Common myeloid progenitor, CD34-positive (primary cell): Measurements from ENCODE around the gene SMPD3.

ENCODE experiments used
- CTCF ChIA-PET: fragments of 350-600 bp; sonication (Branson Sonifier 250); formaldehyde crosslinking; loops from one replicate; lab custom pipeline; 2021; ENCODE audit warnings: antibody characterized with exemption; lab: Charles Lee
- POLR2A ChIA-PET: fragments of 350-600 bp; sonication (Branson Sonifier 250); formaldehyde crosslinking; loops from one replicate; lab custom pipeline; 2021; ENCODE audit warnings: antibody characterized with exemption; lab: Charles Lee
- DNase-seq, 3 donors: peaks; one replicate each; pipeline versions ENCODE4 v3.0.0 to v3.0.0-alpha.2; 2013
- H3K27ac ChIP-seq, 2 experiments: 1 replicate in 1 of 2; 2 replicates in 1 of 2; pipeline ENCODE4 v1.7.0; 2013; ENCODE audit warnings: inconsistent platforms in 2 of 2, low read length in 2 of 2, mild to moderate bottlenecking in 2 of 2, low read depth in 1 of 2, moderate library complexity in 1 of 2; ENCODE audit not compliant: severe bottlenecking in 2 of 2, insufficient read depth in 1 of 2, poor library complexity in 1 of 2
- H3K27me3 ChIP-seq, 5 experiments: replicated peaks in 2 of 5; 1 replicate in 3 of 5; 2 replicates in 2 of 5; pipeline versions ENCODE4 v1.6.1 to v1.7.0; 2013; ENCODE audit warnings: low read length in 4 of 5, mild to moderate bottlenecking in 2 of 5, moderate library complexity in 2 of 5, inconsistent platforms in 1 of 5; ENCODE audit not compliant: insufficient read depth in 5 of 5, control insufficient read depth in 4 of 5
- H3K36me3 ChIP-seq, 4 experiments: 1 replicate in 2 of 4; 2 replicates in 2 of 4; pipeline versions ENCODE4 v1.6.1 to v1.7.0; 2013; ENCODE audit warnings: low read length in 3 of 4, control low read depth in 1 of 4, mild to moderate bottlenecking in 1 of 4; ENCODE audit not compliant: control insufficient read depth in 4 of 4, insufficient read depth in 4 of 4
- H3K4me1 ChIP-seq, 4 experiments: 1 replicate in 3 of 4; 2 replicates in 1 of 4; pipeline versions ENCODE4 v1.6.1 to v1.7.1; 2013; ENCODE audit warnings: low read length in 3 of 4, mild to moderate bottlenecking in 3 of 4, control low read depth in 1 of 4, inconsistent platforms in 1 of 4, moderate library complexity in 1 of 4; ENCODE audit not compliant: control insufficient read depth in 4 of 4, insufficient read depth in 4 of 4; ENCODE audit errors: control extremely low read depth in 1 of 4
- H3K4me3 ChIP-seq, 7 experiments: 1 replicate in 4 of 7; 2 replicates in 3 of 7; pipeline versions ENCODE4 v1.5.1 to v1.7.0; 2013; ENCODE audit warnings: mild to moderate bottlenecking in 7 of 7, low read length in 6 of 7, moderate library complexity in 6 of 7, inconsistent platforms in 2 of 7, low read depth in 2 of 7, control low read depth in 1 of 7; ENCODE audit not compliant: insufficient read depth in 4 of 7, control insufficient read depth in 1 of 7; ENCODE audit errors: extremely low read depth in 1 of 7
- H3K9me3 ChIP-seq, 5 experiments: 1 replicate in 4 of 5; 2 replicates in 1 of 5; pipeline versions ENCODE4 v1.6.1 to v1.7.1; 2013; ENCODE audit warnings: low read length in 4 of 5, mild to moderate bottlenecking in 2 of 5, inconsistent platforms in 1 of 5, low read depth in 1 of 5, moderate library complexity in 1 of 5; ENCODE audit not compliant: control insufficient read depth in 4 of 5, insufficient read depth in 2 of 5; ENCODE audit errors: control extremely low read depth in 1 of 5
- WGBS: methylation state at CpG from one replicate; pipeline ENCODE4 v1.1.5; 2013; ENCODE audit not compliant: insufficient coverage; 5-methylcytosine and 5-hydroxymethylcytosine counted together

SMPD3 gene

DNA sequence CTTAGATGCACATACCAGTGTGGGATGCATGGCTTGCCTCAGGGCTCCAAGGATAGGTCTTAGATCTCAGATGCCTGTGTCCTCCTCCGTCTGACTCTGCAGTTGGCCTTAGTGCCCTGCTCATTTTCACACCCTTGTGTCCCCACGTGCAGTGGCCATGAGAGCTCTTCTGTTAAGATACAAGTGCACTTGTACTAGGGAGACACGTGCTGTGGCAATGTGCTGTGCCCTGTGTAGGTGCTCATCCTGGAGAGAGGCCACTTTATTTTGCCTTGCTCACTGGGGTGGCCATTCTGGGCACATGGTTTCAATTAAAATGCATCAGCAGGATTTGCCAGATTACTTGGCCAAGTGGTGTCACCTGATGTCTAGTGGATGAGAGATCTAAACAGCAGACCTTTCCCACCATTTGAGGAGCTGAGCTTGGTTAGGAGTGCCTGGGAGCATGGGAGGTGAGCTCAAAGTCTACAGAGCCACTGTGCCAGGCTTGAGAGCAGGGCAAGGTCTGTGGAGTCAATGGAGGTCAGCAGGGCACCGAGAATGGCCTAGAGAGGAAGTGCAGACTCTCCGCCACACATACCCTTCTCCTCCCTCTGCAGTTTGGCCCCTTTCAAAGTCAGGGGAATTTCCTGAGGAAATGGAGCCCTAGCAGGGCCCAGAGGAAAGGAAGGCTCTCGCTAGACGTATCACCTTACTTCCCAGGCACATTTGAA is 25.2 kb upstream of the SMPD3 start:
- Histone ChIP-seq H3K9me3 (peaks cover 0 to 4% (median 0%) of the 10 kb centered on the region in 5 experiments), H3K27me3 (no peaks in the 10 kb centered on the region), H3K36me3 (no peaks in the 10 kb centered on the region), H3K27ac (no peak overlapping the region), H3K4me1 (peaks cover 17 to 55% (median 38%) of the 10 kb centered on the region in 4 experiments), H3K4me3 (no peak overlapping the region)
- POLR2A ChIA-PET: no interaction called here
- CTCF ChIA-PET: interaction anchor here (1.0 to 5.9 kb wide), 3 partner anchors 10 to 30 kb away, joined by 3 to 41 read pairs (median 4); no protein-coding TSS in a partner anchor
- peak in 1 of 3 donors; percentile 9 for DNase-seq
- 70% methylated on average over 5 of the region's 7 CpGs for WGBS

DNA sequence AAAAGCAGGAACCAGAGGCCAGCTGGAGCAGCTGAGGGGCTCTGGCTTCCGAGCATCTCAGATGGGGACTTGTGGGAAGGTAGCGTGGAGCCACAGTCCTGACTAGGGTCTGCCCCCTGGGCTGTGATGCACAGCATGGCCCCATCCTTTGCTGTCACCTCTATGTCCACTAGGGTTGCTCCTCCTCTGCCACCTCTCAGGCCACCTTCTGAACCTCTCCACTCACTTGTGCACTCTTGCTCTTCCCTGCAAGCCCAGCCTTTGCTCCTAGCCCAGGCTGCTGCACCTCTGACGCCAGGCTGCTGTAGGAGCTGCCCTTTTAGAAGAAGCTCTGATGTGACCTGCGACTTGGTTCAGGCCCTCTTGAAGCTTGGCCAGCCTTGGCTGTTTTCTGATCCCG is 24.3 kb upstream of the SMPD3 start:
- DNase-seq: no peak
- ChIA-PET CTCF (interaction anchor here (1.6 to 5.9 kb wide), 3 partner anchors 9 to 29 kb away, joined by 3 to 41 read pairs (median 4); no protein-coding TSS in a partner anchor), POLR2A (no interaction called here)
- H3K27ac ChIP-seq: no peak overlapping the region
- 97% methylated on average over 5 of the region's 5 CpGs for WGBS
- no peak overlapping the region for H3K4me3 ChIP-seq
- no peaks in the 10 kb centered on the region for H3K36me3 ChIP-seq
- H3K27me3 ChIP-seq: no peaks in the 10 kb centered on the region
- peaks cover 0 to 4% (median 0%) of the 10 kb centered on the region in 5 experiments for H3K9me3 ChIP-seq
- H3K4me1 ChIP-seq: peaks cover 17 to 64% (median 43%) of the 10 kb centered on the region in 4 experiments

DNA sequence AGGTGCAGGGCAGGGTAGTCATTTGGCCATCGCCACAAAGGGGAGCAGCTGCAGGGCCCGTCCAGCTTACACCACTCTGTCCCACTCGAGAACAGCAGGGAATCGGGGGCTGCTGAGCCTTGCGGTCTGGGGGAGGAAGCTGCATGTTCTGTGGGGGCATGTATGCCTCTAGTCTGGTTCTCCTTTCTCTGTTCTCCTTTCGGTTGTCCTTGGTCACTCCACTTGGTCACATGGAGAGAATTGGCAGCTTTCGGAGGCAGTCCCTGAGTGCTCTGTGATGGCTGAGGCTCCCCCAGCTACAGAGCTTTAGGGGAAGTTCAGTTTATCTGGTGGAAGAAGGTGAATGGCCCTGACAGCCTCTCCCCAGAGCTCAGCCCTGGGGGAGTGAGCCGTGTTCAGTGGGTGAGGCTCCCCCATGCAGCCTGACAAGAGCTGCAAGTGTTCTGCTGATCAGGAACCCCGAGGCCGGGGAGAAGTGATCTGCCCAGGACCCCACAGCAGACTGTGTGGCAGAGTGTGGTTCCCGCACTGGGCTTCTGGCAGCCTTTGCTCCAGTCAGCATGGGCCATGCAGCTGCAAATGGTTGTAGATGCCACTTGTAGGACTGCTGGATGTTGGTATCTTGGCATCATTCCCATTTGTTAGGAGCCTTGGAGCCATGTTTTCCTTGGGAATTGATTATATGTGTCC is 22.3 kb upstream of the SMPD3 start:
- peaks cover 0 to 2% (median 0%) of the 10 kb centered on the region in 5 experiments for H3K9me3 ChIP-seq
- no peaks in the 10 kb centered on the region for H3K36me3 ChIP-seq
- DNase-seq: peak; percentile 75 to 98 (median 96)
- peak overlapping the region in 6 of 7 experiments; percentile 44 to 74 (median 54) for H3K4me3 ChIP-seq
- ChIA-PET POLR2A (no interaction called here), CTCF (interaction anchor here (0.5 to 5.9 kb wide), 15 partner anchors 7 to 228 kb away, joined by 3 to 41 read pairs (median 3); partner anchors contain the start of gene SMPD3)
- WGBS: 2% methylated on average over 6 of the region's 11 CpGs
- peak overlapping the region in 1 of 2 experiments; percentile 51 for H3K27ac ChIP-seq
- no peaks in the 10 kb centered on the region for H3K27me3 ChIP-seq
- H3K4me1 ChIP-seq: peaks cover 17 to 77% (median 43%) of the 10 kb centered on the region in 4 experiments

DNA sequence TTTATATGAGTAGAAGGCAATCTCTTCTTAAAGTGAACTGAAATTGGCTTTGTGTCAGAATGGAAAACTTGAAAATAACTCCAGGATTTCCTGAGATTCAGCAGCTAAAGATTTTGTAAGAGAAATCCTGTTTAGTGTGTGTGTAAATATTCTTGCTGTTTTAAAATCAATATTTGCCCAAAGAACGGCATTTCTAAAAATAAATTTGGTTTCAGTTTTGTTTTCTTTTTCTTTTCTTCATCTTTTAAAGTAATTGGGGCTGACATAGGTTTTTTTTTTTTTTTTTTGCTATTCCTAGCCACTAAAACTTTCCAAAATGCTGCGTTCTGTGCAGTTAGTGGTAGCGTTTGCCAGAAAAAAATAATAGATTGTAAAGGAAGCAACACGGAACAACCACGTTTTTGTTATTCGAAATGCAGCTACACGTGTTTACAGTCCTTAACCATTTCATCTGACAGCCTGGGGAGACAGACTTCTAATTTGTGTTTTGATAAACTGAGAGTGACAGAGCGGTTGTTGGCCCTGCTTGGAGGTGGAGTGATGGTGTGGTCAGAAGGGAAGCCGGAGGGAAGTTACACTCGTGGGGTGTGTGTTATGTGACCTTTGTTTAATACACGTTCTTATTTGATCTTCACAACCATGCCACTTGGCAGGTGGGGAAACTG is 21.6 kb upstream of the SMPD3 start:
- DNase-seq: peak in 2 of 3 donors; percentile 24 to 58
- H3K4me1 ChIP-seq: peaks cover 17 to 77% (median 43%) of the 10 kb centered on the region in 4 experiments
- H3K4me3 ChIP-seq: peak overlapping the region in 6 of 7 experiments; percentile 44 to 74 (median 54)
- POLR2A ChIA-PET: no interaction called here
- no peaks in the 10 kb centered on the region for H3K27me3 ChIP-seq
- H3K27ac ChIP-seq: peak overlapping the region in 1 of 2 experiments; percentile 51
- CTCF ChIA-PET: interaction anchor here (0.7 to 5.9 kb wide), 12 partner anchors 11 to 113 kb away, joined by 3 to 41 read pairs (median 4); partner anchors contain the start of gene SMPD3
- H3K36me3 ChIP-seq: no peaks in the 10 kb centered on the region
- 0% methylated on average over 7 of the region's 11 CpGs for WGBS
- H3K9me3 ChIP-seq: no peaks in the 10 kb centered on the region

DNA sequence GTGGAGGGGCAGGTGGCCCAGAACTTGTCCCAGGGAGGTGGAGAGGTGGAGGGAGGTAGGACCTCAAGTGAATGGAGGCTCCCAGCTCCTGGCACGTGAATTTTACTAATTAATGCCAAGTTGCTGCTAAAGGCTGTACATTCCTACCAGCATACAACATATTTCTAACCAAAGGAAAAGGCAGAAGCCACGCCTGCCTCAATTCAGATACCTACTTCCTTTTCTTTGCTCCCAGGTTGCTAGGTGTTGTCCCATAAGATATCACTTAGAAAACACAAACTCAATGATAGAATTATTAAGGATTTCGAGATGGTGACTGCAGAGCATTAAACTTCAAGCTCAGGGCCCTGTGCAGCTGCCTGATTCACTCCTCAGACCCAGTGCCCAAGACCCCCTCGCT is 20.5 kb upstream of the SMPD3 start:
- Histone ChIP-seq H3K36me3 (no peaks in the 10 kb centered on the region), H3K27me3 (no peaks in the 10 kb centered on the region), H3K4me3 (no peak overlapping the region), H3K27ac (no peak overlapping the region), H3K4me1 (peaks cover 17 to 72% (median 38%) of the 10 kb centered on the region in 4 experiments), H3K9me3 (peaks cover 0 to 3% (median 0%) of the 10 kb centered on the region in 5 experiments)
- ChIA-PET POLR2A (no interaction called here), CTCF (interaction anchor here (1.5 to 5.9 kb wide), 4 partner anchors 13 to 42 kb away, joined by 4 to 41 read pairs (median 17); no protein-coding TSS in a partner anchor)
- no peak for DNase-seq
- WGBS: 69% methylated on average over 2 of the region's 4 CpGs

DNA sequence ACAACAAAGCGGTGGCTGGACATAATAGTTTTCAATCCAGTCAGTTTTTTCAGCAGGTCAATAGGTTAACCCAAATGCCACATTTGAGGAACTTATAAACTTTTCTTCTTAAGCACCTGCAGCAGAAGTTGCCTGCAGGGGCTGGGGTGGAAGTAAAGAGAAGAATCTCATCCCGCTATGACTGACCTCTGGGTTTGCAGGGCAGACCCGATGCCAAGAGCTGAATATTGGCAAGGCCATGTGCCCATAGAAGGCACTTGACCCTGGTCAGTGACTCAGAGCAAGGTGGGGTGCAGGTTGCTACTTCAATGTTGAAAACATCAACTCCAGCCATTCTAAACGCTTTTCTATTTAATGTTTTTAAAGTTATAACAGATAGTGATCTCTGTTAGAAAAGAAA is 17.9 kb upstream of the SMPD3 start:
- Histone ChIP-seq H3K9me3 (peaks cover 0 to 12% (median 2%) of the 10 kb centered on the region in 5 experiments), H3K27me3 (no peaks in the 10 kb centered on the region)

More for the DNA sequence above, 17.9 kb upstream of the SMPD3 start:
- Histone ChIP-seq H3K27ac (no peak overlapping the region), H3K4me1 (peaks cover 17 to 49% (median 28%) of the 10 kb centered on the region in 4 experiments), H3K4me3 (no peak overlapping the region), H3K36me3 (no peaks in the 10 kb centered on the region)
- POLR2A ChIA-PET: no interaction called here
- CTCF ChIA-PET: interaction anchor here (0.8 to 1.2 kb wide), 2 partner anchors 12 to 14 kb away, joined by 3 read pairs; no protein-coding TSS in a partner anchor
- WGBS: 44% methylated on average over 3 of the region's 4 CpGs
- no peak for DNase-seq
